NT2/D1 (cell line): Measurements from ENCODE around the gene DYNC2LI1.

Experiments used
- SUZ12 ChIP-seq: IDR thresholded peaks from 2 replicates; pipeline ENCODE4 v1.6.1; 2011; ENCODE audit not compliant: insufficient read length, insufficient read depth; ENCODE audit errors: extremely low read depth
- YY1 ChIP-seq: IDR thresholded peaks from 2 replicates; pipeline ENCODE4 v1.6.1; 2011; ENCODE audit not compliant: insufficient read length, insufficient read depth
- ZNF274 ChIP-seq: IDR thresholded peaks from 2 replicates; pipeline ENCODE4 v1.6.1; 2011; ENCODE audit warnings: mild to moderate bottlenecking, low read depth, low read length

DNA sequence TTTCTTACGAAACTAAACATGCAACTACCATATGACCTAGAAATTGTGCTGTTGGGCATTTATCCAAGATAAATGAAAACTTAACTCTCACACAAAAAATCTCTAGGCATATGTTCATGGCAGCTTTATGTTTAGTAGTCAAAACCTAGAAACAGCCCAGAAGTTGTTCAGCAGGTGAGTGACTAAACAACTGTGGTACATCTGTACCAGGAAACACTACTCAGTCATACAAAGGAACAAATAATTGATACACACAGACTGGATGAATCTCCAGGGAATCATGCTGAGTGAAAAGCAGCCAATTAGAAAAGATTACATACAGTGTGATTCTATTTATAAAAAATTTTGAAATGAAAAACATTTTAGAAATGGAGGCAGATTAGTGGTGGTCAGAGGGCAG lies 29.3 kb downstream of the DYNC2LI1 start:
- TF ChIP-seq YY1 (no peak), SUZ12 (no peak), ZNF274 (no peak)
